ENCODE data around the gene RUNX2. TPM values are rescaled to one million over a fixed set of nuclear protein-coding genes. Genes with fewer than 3 reads are reported as not detected.

Gene RUNX2
- total and polyA plus RNA-seq, 2 of the 8 experiments (the other 6 are each of a cell fraction or from before 2014, with no cell fraction given), result 0.26 to 1.2 TPM

DNA sequence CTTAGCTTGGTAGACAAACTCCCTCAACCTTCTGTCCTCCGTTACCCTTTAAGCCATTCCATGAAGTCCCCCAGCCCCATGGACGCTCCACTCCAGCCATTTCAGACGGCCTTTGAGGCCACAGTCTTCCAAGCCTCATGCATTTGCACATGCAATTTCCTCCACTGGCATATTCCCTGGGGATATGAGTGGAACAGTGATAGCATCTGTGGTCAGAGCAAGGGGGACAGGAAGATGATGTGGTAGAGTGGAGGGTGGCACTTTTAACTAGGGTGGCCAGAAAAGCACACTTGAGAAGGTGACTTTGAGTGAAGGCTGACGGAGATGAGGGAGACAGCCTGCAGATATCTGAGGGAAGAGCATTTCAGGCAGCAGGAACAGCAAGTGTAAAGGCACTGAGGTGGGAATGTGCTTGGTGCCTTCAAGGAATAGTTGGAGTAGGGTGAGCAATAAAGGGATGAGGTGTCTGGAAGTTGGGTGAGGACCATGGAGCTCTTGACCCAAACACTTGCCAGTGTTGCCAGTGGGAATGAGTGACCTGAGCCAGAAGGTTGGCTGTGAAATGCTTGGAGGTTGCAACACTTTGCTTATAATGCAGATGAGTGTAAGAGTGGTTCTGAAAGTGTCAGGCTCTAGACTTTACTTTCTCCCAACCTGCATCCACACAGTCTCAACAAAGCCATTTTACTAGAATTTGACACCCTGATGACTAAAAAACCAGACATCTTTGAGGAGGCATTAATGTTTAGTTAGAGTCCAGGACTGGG, 325.2 kb downstream of the RUNX2 start (continued):
- TF ChIP-seq EGR1 (IDR thresholded peaks at IDR 0.05; ENCODE audit: borderline replicate concordance, low read depth, low read length) (no peak), SUZ12 (IDR thresholded peaks at IDR 0.05; ENCODE audit: low read length) (no peak)

Data from H1 (cell line).